HepG2 (cell line): ENCODE measurements around the gene NUP85. TPM values are rescaled to one million over a fixed set of nuclear protein-coding genes. Genes with fewer than 3 reads are reported as not detected.

Experiments
- DZIP1 ChIP-seq: sonication (generic); formaldehyde crosslinking; IDR thresholded peaks from 2 replicates; pipeline ENCODE4 v1.5.0; 2020; ENCODE audit warnings: mild to moderate bottlenecking, missing genetic modification reagents
- FOSL1 ChIP-seq: sonication (generic); formaldehyde crosslinking; IDR thresholded peaks from 2 replicates; pipeline ENCODE4 v1.9.0; 2021; ENCODE audit warnings: missing genetic modification reagents, borderline replicate concordance
- FOXM1 ChIP-seq: sonication (generic); formaldehyde crosslinking; IDR thresholded peaks from 2 replicates; pipeline ENCODE4 v1.5.0; 2020; ENCODE audit warnings: missing genetic modification reagents
- FUBP1 ChIP-seq: sonication (generic); formaldehyde crosslinking; IDR thresholded peaks from 2 replicates; pipeline ENCODE4 v1.5.1; 2020; ENCODE audit warnings: missing genetic modification reagents, mild to moderate bottlenecking, borderline replicate concordance
- GRHL1 ChIP-seq: sonication (generic); formaldehyde crosslinking; conservative IDR thresholded peaks from 2 replicates; pipeline ENCODE4 v1.8.0; 2022; ENCODE audit warnings: missing genetic modification reagents
- KLF9 ChIP-seq: IDR thresholded peaks from 2 replicates; pipeline ENCODE4 v1.6.1; 2016; ENCODE audit warnings: low read depth
- RBM22 ChIP-seq: fragments of 200-400 bp; formaldehyde crosslinking; optimal IDR thresholded peaks from 2 replicates; pipeline ENCODE3; 2017; ENCODE audit warnings: mild to moderate bottlenecking, low read length, moderate library complexity
- SALL2 ChIP-seq: sonication (generic); formaldehyde crosslinking; IDR thresholded peaks from 2 replicates; pipeline ENCODE4 v1.8.1; 2023; ENCODE audit warnings: mild to moderate bottlenecking, missing genetic modification reagents, inconsistent platforms
- ZNF317 ChIP-seq: sonication (generic); formaldehyde crosslinking; IDR thresholded peaks from 2 replicates; pipeline ENCODE4 v1.5.0; 2020; ENCODE audit warnings: mild to moderate bottlenecking, missing genetic modification reagents
- ZNF510 ChIP-seq: sonication (generic); formaldehyde crosslinking; IDR thresholded peaks from 2 replicates; pipeline ENCODE4 v1.4.0; 2020; ENCODE audit warnings: low read depth, mild to moderate bottlenecking, missing genetic modification reagents
- ZNF512 ChIP-seq: sonication (generic); formaldehyde crosslinking; IDR thresholded peaks from 2 replicates; pipeline ENCODE4 v1.4.0; 2020; ENCODE audit warnings: mild to moderate bottlenecking, missing genetic modification reagents
- ZNF552 ChIP-seq: sonication (generic); formaldehyde crosslinking; IDR thresholded peaks from 2 replicates; pipeline ENCODE4 v1.9.0; 2022; ENCODE audit warnings: missing genetic modification reagents, mild to moderate bottlenecking, borderline replicate concordance
- ZNF558 ChIP-seq: sonication (generic); formaldehyde crosslinking; IDR thresholded peaks from 2 replicates; pipeline ENCODE4 v1.9.0; 2022; ENCODE audit warnings: mild to moderate bottlenecking, missing genetic modification reagents, borderline replicate concordance
- ZNF687 ChIP-seq: sonication (generic); formaldehyde crosslinking; IDR thresholded peaks from 2 replicates; pipeline ENCODE4 v1.5.1; 2020; ENCODE audit warnings: mild to moderate bottlenecking, missing genetic modification reagents, moderate library complexity
- ZNF781 ChIP-seq: sonication (generic); formaldehyde crosslinking; IDR thresholded peaks from 2 replicates; pipeline ENCODE4 v1.5.1; 2020; ENCODE audit warnings: borderline replicate concordance, mild to moderate bottlenecking, missing genetic modification reagents; ENCODE audit errors: not compliant biosample characterization
- polyA plus RNA-seq, 8 experiments: library from polyadenylated mRNA; depleted of rRNA in 3 of 8; stranded (reverse) in 7 of 8; unstranded in 1 of 8; fragments of >200 nt; fragmentation: Illumina TruSeq in 4 of 8; extraction: Trizol in 4 of 8; gene quantifications; 2 replicates each; pipeline versions ENCODE4 v1.2.1 to v1.2.3, GENCODE V29; 2011 to 2016; ENCODE audit warnings: low read depth in 4 of 8, missing spikeins in 1 of 8, mixed read lengths in 1 of 8; ENCODE audit not compliant: insufficient read depth in 1 of 8
- total RNA-seq, 5 experiments: library from RNA; depleted of rRNA; stranded (reverse); fragments of >200 nt; fragmentation: Illumina TruSeq; extraction: Trizol; gene quantifications; 2 replicates each; pipeline ENCODE4 v1.2.3, GENCODE V29; 2016; ENCODE audit warnings: low read depth in 1 of 5

Gene NUP85
- total and polyA plus RNA-seq, 2 of the 13 experiments (the other 11 are each of a cell fraction or from before 2014, with no cell fraction given): 89.1 to 124 TPM

- TF ChIP-seq DZIP1 (no peak), ZNF317 (no peak), SALL2 (CRISPR knock-in tag) (no peak), ZNF781 (no peak), ZNF510 (CRISPR knock-in tag) (0 out of 2 replicates have a peak, but pooled peaks have one; percentile 38), ZNF512 (CRISPR knock-in tag) (no peak), KLF9 (no peak), FOSL1 (CRISPR knock-in tag) (no peak), ZNF687 (CRISPR knock-in tag) (peak; percentile 51), FOXM1 (CRISPR knock-in tag) (no peak), GRHL1 (no peak), FUBP1 (CRISPR knock-in tag) (no peak), ZNF558 (CRISPR knock-in tag) (no peak), ZNF552 (CRISPR knock-in tag) (no peak), RBM22 (peak; percentile 56)
These were observed 35.1 kb downstream of the NUP85 start (continued) for GRCh38 chr17:75240394-75241142.
